HepG2 (cell line): ENCODE results near the gene POP5. TPM values are rescaled to one million over a fixed set of nuclear protein-coding genes. Genes with fewer than 3 reads are reported as not detected.

Experiments used
- BCL3 ChIP-seq: sonication (generic); formaldehyde crosslinking; IDR thresholded peaks from 2 replicates; pipeline ENCODE4 v1.5.1; 2020; ENCODE audit warnings: mild to moderate bottlenecking, missing genetic modification reagents, moderate library complexity
- BCL6 ChIP-seq: IDR thresholded peaks from 2 replicates; pipeline ENCODE4 v1.6.1; 2016; ENCODE audit warnings: missing genetic modification reagents, missing compliant biosample characterization
- CENPT ChIP-seq: sonication (generic); formaldehyde crosslinking; IDR thresholded peaks from 2 replicates; pipeline ENCODE4 v1.8.0; 2022; ENCODE audit warnings: low read depth, mild to moderate bottlenecking, moderate library complexity, missing genetic modification reagents
- DDIT3 ChIP-seq: sonication (generic); formaldehyde crosslinking; IDR thresholded peaks from 2 replicates; pipeline ENCODE4 v1.4.0; 2020; ENCODE audit warnings: mild to moderate bottlenecking, missing genetic modification reagents
- GABPA ChIP-seq, 2 experiments: IDR thresholded peaks; 2 replicates each; pipeline ENCODE4 v1.6.1; 2011 to 2016; ENCODE audit warnings: low read depth in 2 of 2, low read length in 1 of 2, missing biosample characterization in 1 of 2, missing genetic modification characterization in 1 of 2
- GATA4 ChIP-seq: sonication (generic); IDR thresholded peaks from 2 replicates; pipeline ENCODE4 v1.6.1; 2016; ENCODE audit warnings: antibody characterized with exemption, low read depth, borderline replicate concordance
- KLF12 ChIP-seq: sonication (generic); formaldehyde crosslinking; IDR thresholded peaks from 2 replicates; pipeline ENCODE4 v1.4.0; 2020; ENCODE audit warnings: missing genetic modification reagents, borderline replicate concordance
- MIER3 ChIP-seq: IDR thresholded peaks from 2 replicates; pipeline ENCODE4 v1.6.1; 2016; ENCODE audit warnings: missing compliant biosample characterization, borderline replicate concordance
- PAX8 ChIP-seq: sonication (generic); formaldehyde crosslinking; IDR thresholded peaks from 2 replicates; pipeline ENCODE4 v1.8.0; 2022; ENCODE audit warnings: mild to moderate bottlenecking, missing genetic modification reagents, borderline replicate concordance
- RERE ChIP-seq: IDR thresholded peaks from 2 replicates; pipeline ENCODE4 v1.6.1; 2016; ENCODE audit warnings: low read depth, missing genetic modification reagents, missing compliant biosample characterization
- RFXANK ChIP-seq: IDR thresholded peaks from 2 replicates; pipeline ENCODE4 v1.6.1; 2016
- TEAD3 ChIP-seq: optimal IDR thresholded peaks from 2 replicates; pipeline ENCODE3; 2016; ENCODE audit warnings: borderline replicate concordance
- THAP11 ChIP-seq: IDR thresholded peaks from 2 replicates; pipeline ENCODE4 v1.6.1; 2016; ENCODE audit warnings: missing biosample characterization, missing genetic modification reagents
- U2AF1 ChIP-seq: fragments of 200-400 bp; formaldehyde crosslinking; optimal IDR thresholded peaks from 2 replicates; pipeline ENCODE3; 2017; ENCODE audit warnings: mild to moderate bottlenecking, low read depth, low read length
- U2AF2 ChIP-seq: fragments of 200-400 bp; formaldehyde crosslinking; IDR thresholded peaks from 2 replicates; pipeline ENCODE4 v1.6.1; 2017; ENCODE audit warnings: low read depth, mild to moderate bottlenecking, low read length
- ZFP82 ChIP-seq: sonication (generic); formaldehyde crosslinking; IDR thresholded peaks from 2 replicates; pipeline ENCODE4 v1.5.1; 2020; ENCODE audit warnings: mild to moderate bottlenecking, missing genetic modification reagents, borderline replicate concordance
- ZNF773 ChIP-seq: sonication (generic); formaldehyde crosslinking; IDR thresholded peaks from 2 replicates; pipeline ENCODE4 v1.4.0; 2020; ENCODE audit warnings: missing genetic modification reagents, borderline replicate concordance
- ZNF800 ChIP-seq: sonication (generic); formaldehyde crosslinking; IDR thresholded peaks from 2 replicates; pipeline ENCODE4 v1.4.0; 2020; ENCODE audit warnings: missing genetic modification reagents
- polyA plus RNA-seq, 8 experiments: library from polyadenylated mRNA; depleted of rRNA in 3 of 8; stranded (reverse) in 7 of 8; unstranded in 1 of 8; fragments of >200 nt; fragmentation: Illumina TruSeq in 4 of 8; extraction: Trizol in 4 of 8; gene quantifications; 2 replicates each; pipeline versions ENCODE4 v1.2.1 to v1.2.3, GENCODE V29; 2011 to 2016; ENCODE audit warnings: low read depth in 4 of 8, missing spikeins in 1 of 8, mixed read lengths in 1 of 8; ENCODE audit not compliant: insufficient read depth in 1 of 8
- total RNA-seq, 5 experiments: library from RNA; depleted of rRNA; stranded (reverse); fragments of >200 nt; fragmentation: Illumina TruSeq; extraction: Trizol; gene quantifications; 2 replicates each; pipeline ENCODE4 v1.2.3, GENCODE V29; 2016; ENCODE audit warnings: low read depth in 1 of 5
- TF ChIP-seq, protein P1 (sequence below): sonication (generic); formaldehyde crosslinking; IDR thresholded peaks from 2 replicates; pipeline ENCODE4 v1.5.0; 2020; ENCODE audit warnings: missing genetic modification reagents

The POP5 gene
- total and polyA plus RNA-seq, 2 of the 13 experiments (the other 11 are each of a cell fraction or from before 2014, with no cell fraction given), result 45.6 to 61.3 TPM

DNA sequence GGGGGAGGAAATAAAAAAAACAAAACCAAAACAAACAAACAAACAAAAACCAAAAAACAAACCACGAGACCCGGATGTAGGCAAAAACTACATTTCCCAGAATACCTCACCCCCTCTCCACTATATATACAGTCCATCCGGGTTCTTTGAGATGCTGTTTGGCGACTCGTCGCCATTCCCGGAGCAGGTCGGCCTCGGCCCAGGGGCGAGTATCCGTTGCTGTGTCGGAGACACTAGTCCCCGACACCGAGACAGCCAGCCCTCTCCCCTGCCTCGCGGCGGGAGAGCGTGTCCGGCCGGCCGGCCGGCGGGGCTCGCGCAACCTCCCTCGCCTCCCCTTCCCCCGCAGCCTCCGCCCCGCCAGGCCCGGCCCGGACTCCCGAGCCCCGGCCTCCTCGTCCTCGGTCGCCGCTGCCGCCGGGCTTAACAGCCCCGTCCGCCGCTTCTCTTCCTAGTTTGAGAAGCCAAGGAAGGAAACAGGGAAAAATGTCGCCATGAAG lies 46.9 kb downstream of the POP5 start, which contains the start of gene RNF10 (continued):
- no peak for TF ChIP-seq BCL6
- TF ChIP-seq GATA4, result peak; percentile 48; the same call in 1 of the 2 replicates
- no peak for TF ChIP-seq RFXANK (CRISPR knock-in tag)
- peak; percentile 15 for TF ChIP-seq TEAD3 (CRISPR knock-in tag)
- 0 out of 2 replicates have a peak, but pooled peaks have one; percentile 43 for TF ChIP-seq PAX8
- TF ChIP-seq THAP11 (CRISPR knock-in tag), result peak; percentile 98
- TF ChIP-seq ZNF773 (CRISPR knock-in tag), result peak; percentile 41; the same call in 1 of the 2 replicates
- no peak for TF ChIP-seq DDIT3 (CRISPR knock-in tag)
- TF ChIP-seq, protein P1, sequence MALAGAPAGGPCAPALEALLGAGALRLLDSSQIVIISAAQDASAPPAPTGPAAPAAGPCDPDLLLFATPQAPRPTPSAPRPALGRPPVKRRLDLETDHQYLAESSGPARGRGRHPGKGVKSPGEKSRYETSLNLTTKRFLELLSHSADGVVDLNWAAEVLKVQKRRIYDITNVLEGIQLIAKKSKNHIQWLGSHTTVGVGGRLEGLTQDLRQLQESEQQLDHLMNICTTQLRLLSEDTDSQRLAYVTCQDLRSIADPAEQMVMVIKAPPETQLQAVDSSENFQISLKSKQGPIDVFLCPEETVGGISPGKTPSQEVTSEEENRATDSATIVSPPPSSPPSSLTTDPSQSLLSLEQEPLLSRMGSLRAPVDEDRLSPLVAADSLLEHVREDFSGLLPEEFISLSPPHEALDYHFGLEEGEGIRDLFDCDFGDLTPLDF, result no peak
- TF ChIP-seq U2AF1, result no peak
- no peak for TF ChIP-seq GABPA (IDR thresholded peaks at IDR 0.05; ENCODE audit: low read depth, low read length)
- TF ChIP-seq GABPA (CRISPR knock-in tag; IDR thresholded peaks at IDR 0.05; ENCODE audit: low read depth), result peak; percentile 63
- TF ChIP-seq RERE (CRISPR knock-in tag), result 0 out of 2 replicates have a peak, but pooled peaks have one; percentile 2
- peak; percentile 85; the same call in 1 of the 2 replicates for TF ChIP-seq ZFP82 (CRISPR knock-in tag)
- no peak for TF ChIP-seq BCL3 (CRISPR knock-in tag)
- 0 out of 2 replicates have a peak, but pooled peaks have one; percentile 58 for TF ChIP-seq KLF12 (CRISPR knock-in tag)
- TF ChIP-seq U2AF2, result no peak
- TF ChIP-seq CENPT (CRISPR knock-in tag), result no peak
- TF ChIP-seq MIER3, result no peak
- TF ChIP-seq ZNF800 (CRISPR knock-in tag), result no peak
